GM20000 (cell line): ENCODE data around the gene SMARCA2.
"Not testable (repeated sequence)": the region's sequence is repeated elsewhere in the genome, so short reads cannot be mapped to it uniquely, and the experiment has no call there.

Experiments
- DNase-seq: peaks from one replicate; pipeline ENCODE4 v3.0.0; 2012; ENCODE audit warnings: low spot score
- CTCF ChIP-seq: IDR thresholded peaks from 2 replicates; pipeline ENCODE4 v1.5.1; 2012; ENCODE audit warnings: mild to moderate bottlenecking, control low read depth; ENCODE audit errors: extremely low read depth, missing control alignments

The SMARCA2 gene

GRCh38 chr9:2146700-2147099 is 131.6 kb downstream of the SMARCA2 start:
- not testable (repeated sequence) for DNase-seq
- peak; percentile 14 for TF ChIP-seq CTCF

GRCh38 chr9:2150338-2150737 is 135.2 kb downstream of the SMARCA2 start:
- no peak for DNase-seq
- no peak for TF ChIP-seq CTCF

- no peak for TF ChIP-seq CTCF
- DNase-seq = no peak
Observed at GRCh38 chr9:2151171-2151570, 136.0 kb downstream of the SMARCA2 start.

- DNase-seq = no peak
- TF ChIP-seq CTCF = no peak
Observed at GRCh38 chr9:2152966-2153629, 138.0 kb downstream of the SMARCA2 start.

GRCh38 chr9:2153630-2154217 is 138.6 kb downstream of the SMARCA2 start:
- DNase-seq = no peak
- TF ChIP-seq CTCF = no peak

- DNase-seq = no peak
- TF ChIP-seq CTCF = no peak
Observed at GRCh38 chr9:2154731-2155130, 139.6 kb downstream of the SMARCA2 start.

- TF ChIP-seq CTCF = no peak
- DNase-seq = no peak
Observed at GRCh38 chr9:2155966-2156365, 140.8 kb downstream of the SMARCA2 start.
